22Rv1 (cell line): ENCODE data around the gene SPNS3.

ENCODE experiments used
- H3K27ac ChIP-seq: fragments of 450-650 bp; 2 replicates; pipeline ENCODE4 v1.5.1; 2017
- ZFX ChIP-seq: fragments of 450-650 bp; IDR thresholded peaks from 2 replicates; pipeline ENCODE4 v1.6.1; 2017; ENCODE audit warnings: antibody characterized with exemption, borderline replicate concordance
- TF ChIP-seq, protein P1 (sequence below): fragments of 450-650 bp; IDR thresholded peaks from 2 replicates; pipeline ENCODE4 v1.5.1; 2017; ENCODE audit warnings: mild to moderate bottlenecking

The SPNS3 gene, protein sequence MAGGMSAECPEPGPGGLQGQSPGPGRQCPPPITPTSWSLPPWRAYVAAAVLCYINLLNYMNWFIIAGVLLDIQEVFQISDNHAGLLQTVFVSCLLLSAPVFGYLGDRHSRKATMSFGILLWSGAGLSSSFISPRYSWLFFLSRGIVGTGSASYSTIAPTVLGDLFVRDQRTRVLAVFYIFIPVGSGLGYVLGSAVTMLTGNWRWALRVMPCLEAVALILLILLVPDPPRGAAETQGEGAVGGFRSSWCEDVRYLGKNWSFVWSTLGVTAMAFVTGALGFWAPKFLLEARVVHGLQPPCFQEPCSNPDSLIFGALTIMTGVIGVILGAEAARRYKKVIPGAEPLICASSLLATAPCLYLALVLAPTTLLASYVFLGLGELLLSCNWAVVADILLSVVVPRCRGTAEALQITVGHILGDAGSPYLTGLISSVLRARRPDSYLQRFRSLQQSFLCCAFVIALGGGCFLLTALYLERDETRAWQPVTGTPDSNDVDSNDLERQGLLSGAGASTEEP

DNA sequence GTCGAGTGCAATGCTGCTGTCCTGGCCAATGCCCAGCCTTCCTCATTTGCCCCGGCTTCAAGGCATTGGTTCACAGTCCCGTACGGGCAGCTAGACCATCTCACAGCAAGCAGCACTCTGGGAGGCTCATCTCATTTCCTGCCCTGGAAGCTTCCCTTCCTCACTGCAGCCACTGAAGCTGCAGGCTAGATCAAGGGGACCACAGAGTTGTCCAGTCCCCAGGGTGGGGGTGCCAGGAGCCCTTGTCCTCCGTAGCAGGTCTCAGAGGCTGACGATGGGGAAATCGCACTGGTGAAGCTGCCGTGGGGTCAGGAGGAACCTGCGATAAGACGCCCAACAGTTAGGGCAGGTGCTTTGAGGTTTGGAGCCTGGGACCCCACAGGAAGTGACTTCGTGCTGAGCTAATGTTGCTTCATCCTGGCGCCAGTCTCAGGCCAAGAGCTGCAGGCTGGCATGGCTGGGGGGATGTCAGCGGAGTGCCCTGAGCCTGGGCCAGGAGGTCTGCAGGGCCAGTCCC lies at the start of gene SPNS3:
SPNS3 (plus strand) TSS at position 426 of the 517 bp plus-strand sequence; CDS start at position 454, 28 bp downstream.
- TF ChIP-seq, protein P1, sequence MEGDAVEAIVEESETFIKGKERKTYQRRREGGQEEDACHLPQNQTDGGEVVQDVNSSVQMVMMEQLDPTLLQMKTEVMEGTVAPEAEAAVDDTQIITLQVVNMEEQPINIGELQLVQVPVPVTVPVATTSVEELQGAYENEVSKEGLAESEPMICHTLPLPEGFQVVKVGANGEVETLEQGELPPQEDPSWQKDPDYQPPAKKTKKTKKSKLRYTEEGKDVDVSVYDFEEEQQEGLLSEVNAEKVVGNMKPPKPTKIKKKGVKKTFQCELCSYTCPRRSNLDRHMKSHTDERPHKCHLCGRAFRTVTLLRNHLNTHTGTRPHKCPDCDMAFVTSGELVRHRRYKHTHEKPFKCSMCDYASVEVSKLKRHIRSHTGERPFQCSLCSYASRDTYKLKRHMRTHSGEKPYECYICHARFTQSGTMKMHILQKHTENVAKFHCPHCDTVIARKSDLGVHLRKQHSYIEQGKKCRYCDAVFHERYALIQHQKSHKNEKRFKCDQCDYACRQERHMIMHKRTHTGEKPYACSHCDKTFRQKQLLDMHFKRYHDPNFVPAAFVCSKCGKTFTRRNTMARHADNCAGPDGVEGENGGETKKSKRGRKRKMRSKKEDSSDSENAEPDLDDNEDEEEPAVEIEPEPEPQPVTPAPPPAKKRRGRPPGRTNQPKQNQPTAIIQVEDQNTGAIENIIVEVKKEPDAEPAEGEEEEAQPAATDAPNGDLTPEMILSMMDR = no peak
- no peak for TF ChIP-seq ZFX
- no peak within 1 kb of the TSS for H3K27ac ChIP-seq

DNA sequence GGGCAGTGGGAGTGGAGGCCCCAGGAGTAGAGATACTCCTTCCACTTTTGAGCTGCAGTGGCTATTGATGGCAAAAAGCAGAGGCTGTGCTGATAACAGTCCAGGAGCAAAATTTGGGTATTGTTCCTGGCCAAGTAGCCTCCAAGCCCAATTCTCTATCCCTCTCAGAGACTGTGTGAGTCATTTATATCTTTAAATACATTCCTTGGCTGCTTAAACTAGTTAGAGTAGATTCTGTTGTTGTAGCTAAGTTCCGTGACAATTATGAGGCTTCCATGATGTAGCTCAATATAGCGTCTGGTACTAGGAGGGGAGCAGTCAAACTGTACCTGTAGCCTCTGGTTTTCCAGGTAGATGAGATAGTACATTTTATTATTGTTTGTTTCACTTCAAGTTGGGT lies 47.3 kb upstream of the SPNS3 start:
- no peak overlapping the region for H3K27ac ChIP-seq
- TF ChIP-seq, protein P1 = no peak
- TF ChIP-seq ZFX = no peak

DNA sequence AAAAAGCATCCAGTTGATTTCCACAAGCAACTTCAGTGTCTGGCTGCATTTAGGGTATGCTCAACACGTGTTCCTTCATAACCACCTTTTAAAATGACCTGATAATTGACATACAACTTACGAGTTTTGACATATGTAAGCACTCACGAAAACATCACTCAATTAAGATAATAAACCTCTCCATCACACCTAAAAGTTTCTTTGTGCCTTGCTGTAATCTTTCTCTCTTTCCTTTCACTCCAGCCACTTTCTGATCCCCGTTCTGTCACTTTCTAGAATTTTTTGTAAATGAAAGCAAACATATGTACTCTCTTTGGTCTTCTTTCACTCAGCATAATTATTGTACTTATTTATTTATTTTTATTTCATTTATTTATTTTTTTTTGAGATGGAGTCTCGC lies 46.6 kb upstream of the SPNS3 start:
- no peak overlapping the region for H3K27ac ChIP-seq
- TF ChIP-seq, protein P1 = no peak
- no peak for TF ChIP-seq ZFX

DNA sequence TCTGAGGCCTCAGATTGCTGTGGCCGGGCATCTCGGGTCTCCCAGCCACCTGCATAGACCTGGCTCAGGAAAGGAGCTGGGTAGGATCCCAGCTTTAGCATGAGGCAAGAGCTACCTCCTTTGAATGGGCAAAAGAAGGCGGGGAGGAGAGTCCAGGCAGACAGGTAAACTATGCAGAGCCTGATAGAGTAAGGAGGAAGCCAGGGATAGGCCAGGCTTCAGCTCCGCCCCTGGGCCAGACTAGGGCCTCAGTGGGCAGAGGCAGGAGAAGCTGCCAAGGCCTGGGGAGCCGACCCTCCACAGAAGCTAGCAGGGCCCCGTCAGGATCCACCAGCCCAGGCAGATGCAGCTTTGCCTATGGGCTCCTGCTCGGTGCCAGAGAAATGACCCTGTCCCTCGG lies 44.7 kb upstream of the SPNS3 start:
- no peak overlapping the region for H3K27ac ChIP-seq
- TF ChIP-seq, protein P1 = no peak
- no peak for TF ChIP-seq ZFX

DNA sequence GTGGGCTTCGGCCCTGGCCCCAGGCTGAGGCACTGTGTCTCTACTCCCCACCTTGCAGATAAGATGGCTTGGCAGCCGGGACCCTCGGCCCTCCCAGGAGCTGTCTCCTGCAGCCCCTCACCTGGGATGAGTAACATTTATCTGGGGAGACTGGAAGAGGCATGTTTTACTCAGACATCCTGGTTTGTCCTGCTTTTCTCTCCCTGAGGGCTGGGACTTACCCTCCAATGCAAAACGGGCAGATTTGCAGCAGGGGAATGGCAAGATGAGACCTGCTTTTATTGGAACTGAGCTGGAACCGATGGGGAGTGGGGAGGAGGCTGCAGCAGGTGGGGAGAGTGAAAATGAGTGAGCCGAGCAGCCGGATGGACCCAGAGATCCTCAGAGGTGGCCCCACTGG lies 39.9 kb upstream of the SPNS3 start:
- H3K27ac ChIP-seq = no peak overlapping the region
- TF ChIP-seq ZFX = no peak
- TF ChIP-seq, protein P1 = no peak

DNA sequence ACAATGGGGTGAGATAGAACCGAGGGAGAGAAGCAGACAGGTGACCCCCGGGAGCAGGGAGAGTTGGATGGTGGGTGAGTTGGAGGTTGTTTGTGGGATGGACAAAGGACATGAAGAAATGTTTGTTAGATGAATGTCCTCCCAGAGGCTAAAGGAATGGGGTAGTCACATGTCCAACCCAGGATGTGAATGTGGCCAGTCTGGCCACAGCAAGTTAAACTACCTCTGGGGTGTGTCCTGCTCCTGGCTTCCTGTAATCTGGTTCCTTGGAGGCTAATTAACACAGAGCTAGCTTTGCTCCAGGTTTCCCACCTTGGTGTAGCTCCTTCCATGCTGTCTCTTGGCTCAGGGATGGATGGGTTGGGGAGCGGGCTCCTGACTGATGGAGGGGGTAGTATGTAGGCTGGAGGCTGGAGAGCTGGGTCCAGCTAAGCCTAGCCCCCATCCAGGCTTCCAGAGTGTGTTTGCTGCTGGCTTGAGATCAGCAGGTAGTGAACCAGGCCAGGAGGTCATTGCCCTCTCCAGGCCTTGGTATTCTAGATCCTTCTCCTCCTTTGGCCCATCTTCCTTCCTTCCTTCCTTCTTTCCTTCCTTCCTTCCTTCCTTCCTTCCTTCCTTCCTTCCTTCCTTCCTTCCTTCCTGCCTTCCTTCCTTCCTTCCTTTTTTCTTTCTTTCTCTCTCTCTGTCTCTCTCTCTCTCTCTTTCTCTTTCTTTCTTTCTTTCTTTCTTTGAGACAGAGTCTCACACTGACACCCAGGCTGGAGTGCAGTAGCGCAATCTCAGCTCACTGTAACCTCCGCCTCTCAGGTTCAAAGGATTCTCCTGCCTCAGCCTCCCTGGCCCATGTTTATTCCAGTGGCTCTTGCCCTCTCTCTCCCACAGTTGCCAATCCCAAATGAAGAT lies 39.3 kb upstream of the SPNS3 start:
- no peak for TF ChIP-seq ZFX
- TF ChIP-seq, protein P1 = no peak
- H3K27ac ChIP-seq = no peak overlapping the region
